RWPE2 (cell line): ENCODE results near the gene C1orf21.
A peak's percentile ranks its signal among the peaks of the same experiment; 100 is the strongest.

ENCODE experiments used
- ATAC-seq: fragments of 200-7000 bp; cut with Tn5 transposase; 3 replicates; pipeline ENCODE4 v1.9.1; 2021; ENCODE audit warnings: low read depth
- DNase-seq: peaks from one replicate; pipeline ENCODE4 v3.0.0-alpha.2; 2020; ENCODE audit warnings: low spot score
- H3K27ac ChIP-seq: fragments of 450-650 bp; 2 replicates; pipeline ENCODE4 v1.5.1; 2017; ENCODE audit warnings: mild to moderate bottlenecking; ENCODE audit not compliant: poor library complexity, severe bottlenecking
- H3K27me3 ChIP-seq: fragments of 250-450 bp; sonication (Bioruptor Pico); 2 replicates; pipeline ENCODE4 v1.5.1; 2021; ENCODE audit warnings: mild to moderate bottlenecking, moderate library complexity; ENCODE audit not compliant: insufficient read depth, poor library complexity, severe bottlenecking
- H3K36me3 ChIP-seq: fragments of 250-450 bp; sonication (Bioruptor Pico); 2 replicates; pipeline ENCODE4 v1.5.1; 2020; ENCODE audit warnings: low read depth, mild to moderate bottlenecking, moderate library complexity
- H3K4me1 ChIP-seq: fragments of 250-450 bp; sonication (Bioruptor Pico); 2 replicates; pipeline ENCODE4 v1.5.1; 2021; ENCODE audit warnings: mild to moderate bottlenecking, moderate library complexity; ENCODE audit not compliant: insufficient read depth, poor library complexity, severe bottlenecking
- H3K4me3 ChIP-seq: fragments of 250-450 bp; sonication (Bioruptor Pico); 2 replicates; pipeline ENCODE4 v1.5.1; 2021; ENCODE audit warnings: mild to moderate bottlenecking, moderate library complexity; ENCODE audit not compliant: severe bottlenecking
- H3K9me3 ChIP-seq: fragments of 250-450 bp; sonication (Bioruptor Pico); 2 replicates; pipeline ENCODE4 v1.5.1; 2021; ENCODE audit warnings: mild to moderate bottlenecking, moderate library complexity; ENCODE audit not compliant: severe bottlenecking
- TF ChIP-seq, protein P1 (sequence below): fragments of 450-650 bp; IDR thresholded peaks from one replicate; pipeline ENCODE4 v1.5.1; 2017; ENCODE audit warnings: mild to moderate bottlenecking, moderate library complexity; ENCODE audit not compliant: poor library complexity, severe bottlenecking

Gene C1orf21

GRCh38 chr1:184362876-184363275, 24.0 kb upstream of the C1orf21 start:
- peak; percentile 75 for ATAC-seq
- Histone ChIP-seq H3K9me3 (no peaks in the 10 kb centered on the region), H3K4me3 (no peak overlapping the region), H3K36me3 (no peaks in the 10 kb centered on the region), H3K27me3 (no peaks in the 10 kb centered on the region), H3K4me1 (peaks cover 4% of the 10 kb centered on the region), H3K27ac (peak overlapping the region; percentile 20)
- no peak for DNase-seq
- TF ChIP-seq, protein P1, sequence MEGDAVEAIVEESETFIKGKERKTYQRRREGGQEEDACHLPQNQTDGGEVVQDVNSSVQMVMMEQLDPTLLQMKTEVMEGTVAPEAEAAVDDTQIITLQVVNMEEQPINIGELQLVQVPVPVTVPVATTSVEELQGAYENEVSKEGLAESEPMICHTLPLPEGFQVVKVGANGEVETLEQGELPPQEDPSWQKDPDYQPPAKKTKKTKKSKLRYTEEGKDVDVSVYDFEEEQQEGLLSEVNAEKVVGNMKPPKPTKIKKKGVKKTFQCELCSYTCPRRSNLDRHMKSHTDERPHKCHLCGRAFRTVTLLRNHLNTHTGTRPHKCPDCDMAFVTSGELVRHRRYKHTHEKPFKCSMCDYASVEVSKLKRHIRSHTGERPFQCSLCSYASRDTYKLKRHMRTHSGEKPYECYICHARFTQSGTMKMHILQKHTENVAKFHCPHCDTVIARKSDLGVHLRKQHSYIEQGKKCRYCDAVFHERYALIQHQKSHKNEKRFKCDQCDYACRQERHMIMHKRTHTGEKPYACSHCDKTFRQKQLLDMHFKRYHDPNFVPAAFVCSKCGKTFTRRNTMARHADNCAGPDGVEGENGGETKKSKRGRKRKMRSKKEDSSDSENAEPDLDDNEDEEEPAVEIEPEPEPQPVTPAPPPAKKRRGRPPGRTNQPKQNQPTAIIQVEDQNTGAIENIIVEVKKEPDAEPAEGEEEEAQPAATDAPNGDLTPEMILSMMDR: no peak

DNA sequence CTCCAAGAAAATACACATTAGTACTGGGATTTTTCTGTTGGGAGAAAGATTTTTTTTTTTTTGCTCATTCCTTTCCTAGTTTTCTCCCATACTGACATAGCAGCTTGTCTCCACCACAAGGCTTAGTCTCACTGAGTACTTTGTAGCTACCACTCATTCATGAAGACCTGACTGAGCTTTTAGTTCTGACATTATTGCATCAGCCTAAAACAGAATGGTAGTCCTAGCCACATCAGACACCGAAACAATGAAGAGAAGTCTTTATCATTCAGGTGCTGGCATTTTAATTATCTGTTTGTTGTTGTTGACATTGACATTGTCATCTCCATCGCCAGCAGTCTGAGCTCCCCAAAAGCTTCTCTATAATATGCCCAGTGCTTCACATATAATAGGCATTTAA, 21.1 kb upstream of the C1orf21 start:
- H3K36me3 ChIP-seq: no peaks in the 10 kb centered on the region
- no peak overlapping the region for H3K27ac ChIP-seq
- H3K4me3 ChIP-seq: no peak overlapping the region
- H3K27me3 ChIP-seq: no peaks in the 10 kb centered on the region
- TF ChIP-seq, protein P1: no peak
- ATAC-seq (no peak), DNase-seq (no peak)
- no peaks in the 10 kb centered on the region for H3K9me3 ChIP-seq
- H3K4me1 ChIP-seq: no peaks in the 10 kb centered on the region

DNA sequence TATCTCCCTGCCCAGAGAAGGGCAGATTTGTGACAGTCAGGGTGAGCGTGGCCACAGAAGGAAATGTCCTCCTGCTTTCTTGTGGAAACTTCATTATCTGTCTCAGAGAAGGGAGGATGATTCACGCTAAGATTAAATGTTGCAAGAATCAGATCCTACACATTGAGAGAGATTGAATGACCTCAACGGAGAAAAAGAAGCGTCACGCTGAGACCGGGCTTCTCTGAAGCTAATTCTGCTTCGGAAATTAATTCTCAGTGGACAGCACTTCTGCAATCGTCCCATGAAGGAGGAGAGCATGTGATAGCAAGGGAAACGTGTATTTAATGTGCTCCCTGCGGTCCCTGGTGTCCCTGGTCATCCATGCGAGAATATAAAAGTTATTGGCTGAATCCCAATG, 19.8 kb upstream of the C1orf21 start:
- no peaks in the 10 kb centered on the region for H3K27me3 ChIP-seq
- ATAC-seq: no peak
- DNase-seq: no peak
- H3K27ac ChIP-seq: no peak overlapping the region
- H3K9me3 ChIP-seq: no peaks in the 10 kb centered on the region
- TF ChIP-seq, protein P1: no peak
- H3K36me3 ChIP-seq: no peaks in the 10 kb centered on the region
- H3K4me3 ChIP-seq: no peak overlapping the region
- no peaks in the 10 kb centered on the region for H3K4me1 ChIP-seq

- H3K4me1 ChIP-seq: no peaks in the 10 kb centered on the region
- DNase-seq (no peak), ATAC-seq (no peak)
- no peak overlapping the region for H3K27ac ChIP-seq
- TF ChIP-seq, protein P1: no peak
- H3K36me3 ChIP-seq: no peaks in the 10 kb centered on the region
- H3K4me3 ChIP-seq: no peak overlapping the region
- no peaks in the 10 kb centered on the region for H3K9me3 ChIP-seq
- no peaks in the 10 kb centered on the region for H3K27me3 ChIP-seq
Measured at GRCh38 chr1:184367427-184368038, 19.3 kb upstream of the C1orf21 start.

DNA sequence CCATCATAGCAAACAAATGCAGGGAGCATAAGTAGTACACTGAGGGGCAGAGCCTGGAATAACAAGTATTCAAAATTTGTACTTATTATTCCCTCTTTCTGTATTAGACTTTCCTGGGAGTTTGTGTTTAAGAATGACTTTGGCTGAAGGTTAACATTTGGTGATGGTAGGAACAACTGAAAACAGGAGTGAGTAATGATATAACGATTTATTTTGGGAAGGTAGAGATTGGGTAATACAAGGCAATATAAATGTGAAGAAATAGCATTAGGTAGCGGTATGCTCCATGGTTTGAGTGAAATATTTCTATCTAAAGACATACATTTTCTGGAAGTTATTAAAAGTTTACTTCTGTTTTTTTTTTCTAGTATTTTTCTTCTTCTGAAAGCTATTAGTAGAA, 18.5 kb upstream of the C1orf21 start:
- DNase-seq (no peak), ATAC-seq (no peak)
- H3K27ac ChIP-seq: no peak overlapping the region
- H3K4me1 ChIP-seq: no peaks in the 10 kb centered on the region
- no peaks in the 10 kb centered on the region for H3K9me3 ChIP-seq
- no peak overlapping the region for H3K4me3 ChIP-seq
- H3K36me3 ChIP-seq: no peaks in the 10 kb centered on the region
- TF ChIP-seq, protein P1: no peak
- no peaks in the 10 kb centered on the region for H3K27me3 ChIP-seq
